Activated gamma-delta T cell (primary cell): Measurements from ENCODE around the gene MYL7.

Experiments used
- DNase-seq: peaks from one replicate; lab custom pipeline; 2025; lab: John Stamatoyannopoulos, UW

Gene MYL7

DNA sequence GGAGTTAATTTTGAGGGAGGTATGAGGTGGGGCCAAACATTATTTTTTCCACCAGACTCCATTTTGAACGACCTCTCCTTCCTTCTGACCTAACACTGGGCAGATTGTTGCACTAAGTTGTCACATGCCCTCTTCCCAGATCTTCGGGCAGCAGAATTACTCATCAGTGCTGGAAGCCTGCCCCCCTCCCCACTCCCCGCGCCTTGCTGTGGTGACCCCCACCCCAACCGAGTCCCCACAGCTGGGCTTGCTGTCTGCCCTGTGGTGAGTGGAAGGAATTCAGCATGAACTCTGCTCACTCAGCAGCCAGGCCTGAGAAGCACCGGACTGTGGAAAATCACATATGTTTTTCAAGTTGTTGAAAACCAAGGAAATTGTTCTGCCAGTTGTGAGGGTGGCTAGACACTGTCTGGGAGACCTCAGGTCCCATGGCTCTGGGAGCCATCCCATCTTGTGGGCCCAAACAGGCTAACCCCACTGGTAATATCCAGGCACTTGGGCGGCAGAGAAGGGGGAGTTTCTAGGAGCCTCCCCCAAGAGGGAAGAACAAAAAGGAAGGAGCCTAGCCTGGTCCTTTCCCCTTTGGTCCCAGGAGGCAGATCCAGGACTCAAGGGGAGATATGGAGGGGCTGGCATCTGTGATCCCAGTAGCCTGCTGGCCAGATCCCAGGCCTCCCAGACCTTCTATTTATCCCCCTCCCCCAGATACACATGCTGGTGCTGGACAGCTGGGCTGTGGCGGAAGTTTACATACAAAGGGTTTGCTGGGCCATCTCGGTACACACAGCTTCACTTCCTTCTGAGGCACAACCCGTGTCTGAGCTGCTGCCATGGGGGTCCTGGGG, 40.5 kb downstream of the MYL7 start:
- DNase-seq: no peak

DNA sequence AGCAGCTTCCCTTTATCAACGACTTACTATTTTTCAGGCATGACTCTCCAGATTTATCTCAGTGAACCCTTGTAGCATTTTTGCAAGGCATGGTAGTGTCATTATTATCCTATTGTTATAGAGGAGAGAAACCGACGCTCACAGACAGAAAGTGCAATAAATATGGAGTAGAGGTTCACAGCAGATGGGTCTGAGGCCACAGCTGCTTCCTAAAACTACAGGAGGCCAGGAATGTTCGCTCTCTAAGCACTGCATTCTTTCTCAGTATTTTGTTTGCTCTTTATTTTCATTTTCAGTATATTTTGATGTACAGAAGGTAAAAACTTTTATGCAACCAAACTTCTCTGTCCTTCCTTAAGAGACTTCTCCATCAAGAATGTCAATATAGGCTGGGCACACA, 41.5 kb downstream of the MYL7 start:
- no peak for DNase-seq

DNA sequence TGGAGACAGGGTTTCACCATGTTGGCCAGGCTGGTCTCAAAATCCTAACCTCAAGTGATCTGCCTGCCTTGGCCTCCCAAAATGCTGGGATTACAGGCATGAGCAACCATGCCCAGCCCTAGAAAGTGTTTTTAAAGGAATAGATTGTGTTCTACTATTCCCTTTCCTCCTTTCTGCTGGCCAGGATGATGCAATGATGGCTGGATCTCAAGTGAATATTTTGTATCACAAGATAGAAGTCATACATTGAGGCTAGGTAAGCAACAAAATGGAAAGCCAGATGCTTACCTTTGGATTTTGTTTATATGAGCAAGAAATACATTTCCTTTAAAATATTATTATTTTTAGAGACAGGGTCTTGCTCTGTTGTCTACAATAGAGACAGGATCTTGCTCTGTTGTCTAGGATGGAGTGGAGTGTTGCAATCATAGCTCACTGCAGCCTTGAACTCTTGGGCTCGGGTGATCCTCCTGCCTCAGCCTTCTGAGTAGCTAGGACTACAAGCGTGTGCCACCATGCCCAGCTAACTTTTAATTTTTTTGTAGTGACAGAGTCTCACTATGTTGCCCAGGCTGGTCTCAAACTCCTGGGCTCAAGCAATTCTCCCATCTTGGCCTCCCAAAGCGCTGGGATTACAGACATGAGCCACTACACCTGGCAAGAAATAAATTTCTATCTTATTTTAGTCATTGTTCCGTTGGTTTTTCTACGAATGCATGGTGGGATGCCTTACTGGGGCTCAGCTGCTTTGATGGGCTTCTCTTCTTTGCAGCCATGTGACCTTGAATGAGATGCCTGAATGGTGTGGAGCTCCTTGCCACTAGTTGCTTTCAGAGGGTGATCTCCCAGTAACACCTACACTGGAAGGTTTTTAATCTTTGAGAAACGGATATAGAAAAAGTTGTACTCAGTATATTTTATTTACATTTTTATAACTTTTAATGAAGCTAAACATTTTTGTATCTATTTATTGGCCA, 42.8 kb downstream of the MYL7 start:
- DNase-seq: no peak

GRCh38 chr7:44097064-44097932, 43.8 kb downstream of the MYL7 start:
- DNase-seq: no peak

DNA sequence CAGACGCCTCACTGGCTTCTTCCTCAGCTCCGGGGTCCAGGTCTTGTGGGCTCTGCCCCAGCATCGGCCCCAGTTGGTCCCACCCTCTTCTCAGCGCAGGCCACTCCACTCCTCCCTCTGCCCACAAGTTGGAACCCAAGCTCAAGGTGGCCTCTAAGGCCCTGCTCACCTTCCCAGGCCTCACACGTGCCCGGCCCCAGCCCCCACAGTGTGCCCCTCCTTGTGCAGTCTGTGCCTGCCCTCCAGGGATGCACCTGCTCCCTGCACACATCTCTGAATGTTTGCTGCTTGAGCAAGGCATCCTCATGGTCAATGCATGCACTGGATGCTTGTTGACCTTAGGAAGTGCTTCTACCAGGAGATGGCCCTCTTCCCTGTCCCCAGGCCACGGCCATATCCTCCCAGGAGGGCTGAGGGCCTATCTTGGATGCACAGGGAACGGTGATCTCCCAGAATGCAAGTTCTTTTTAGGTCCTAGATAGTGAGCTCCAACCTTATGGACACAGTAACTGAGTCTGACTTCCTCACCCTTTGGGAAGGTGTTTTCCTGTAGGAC, 44.7 kb downstream of the MYL7 start:
- DNase-seq: no peak

GRCh38 chr7:44095781-44096180, 45.4 kb downstream of the MYL7 start:
- DNase-seq: no peak

GRCh38 chr7:44094883-44095592, 46.1 kb downstream of the MYL7 start:
- no peak for DNase-seq

DNA sequence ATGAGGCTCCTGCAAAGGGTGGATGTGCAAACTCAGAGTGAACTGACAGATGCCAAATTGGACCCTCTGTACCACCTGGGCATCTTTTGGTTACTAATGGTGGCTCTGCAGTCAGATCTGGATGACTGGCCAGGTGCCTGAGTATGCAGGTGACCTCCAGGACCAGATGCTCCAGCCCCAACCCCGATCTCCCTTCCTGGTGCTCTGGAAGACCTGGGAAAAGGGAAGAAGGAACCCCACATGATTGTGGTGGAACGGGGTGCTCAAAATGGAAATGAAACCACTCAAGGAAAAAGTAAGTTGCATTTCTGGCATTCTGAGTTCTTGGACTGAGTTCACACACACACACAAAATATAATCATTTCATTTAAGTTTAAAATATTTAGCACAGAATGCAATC, 46.8 kb downstream of the MYL7 start:
- DNase-seq: no peak

DNA sequence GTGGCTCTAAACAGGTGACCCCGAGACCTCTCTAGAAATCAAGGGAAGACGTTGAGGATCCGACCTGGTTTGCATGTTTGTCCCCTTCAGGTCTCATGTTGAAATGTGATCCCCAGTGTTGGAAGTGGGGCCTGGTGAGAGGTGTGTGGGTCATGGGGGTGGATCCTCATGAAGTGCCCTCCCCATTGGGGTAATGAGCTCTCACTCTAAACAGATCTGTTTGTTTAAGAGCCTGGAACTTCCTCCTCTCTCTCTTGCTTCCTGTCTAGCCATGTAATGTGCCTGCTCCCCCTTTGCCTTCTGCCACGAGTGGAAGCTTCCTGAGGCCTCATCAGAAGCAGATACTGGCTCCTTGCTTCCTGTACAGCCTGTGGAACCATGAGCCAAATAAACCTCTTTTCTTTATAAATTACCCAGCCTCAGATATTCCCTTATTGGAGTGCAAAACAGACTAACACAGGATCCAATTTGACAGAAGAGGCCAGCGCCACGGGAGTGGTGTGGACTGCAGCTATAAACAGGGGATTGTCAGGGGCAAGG, 48.0 kb downstream of the MYL7 start:
- no peak for DNase-seq
